Measurements from ENCODE around the gene ARHGAP11A.
"Not testable (repeated sequence)": the region's sequence is repeated elsewhere in the genome, so short reads cannot be mapped to it uniquely, and the experiment has no call there.

The ARHGAP11A gene

DNA sequence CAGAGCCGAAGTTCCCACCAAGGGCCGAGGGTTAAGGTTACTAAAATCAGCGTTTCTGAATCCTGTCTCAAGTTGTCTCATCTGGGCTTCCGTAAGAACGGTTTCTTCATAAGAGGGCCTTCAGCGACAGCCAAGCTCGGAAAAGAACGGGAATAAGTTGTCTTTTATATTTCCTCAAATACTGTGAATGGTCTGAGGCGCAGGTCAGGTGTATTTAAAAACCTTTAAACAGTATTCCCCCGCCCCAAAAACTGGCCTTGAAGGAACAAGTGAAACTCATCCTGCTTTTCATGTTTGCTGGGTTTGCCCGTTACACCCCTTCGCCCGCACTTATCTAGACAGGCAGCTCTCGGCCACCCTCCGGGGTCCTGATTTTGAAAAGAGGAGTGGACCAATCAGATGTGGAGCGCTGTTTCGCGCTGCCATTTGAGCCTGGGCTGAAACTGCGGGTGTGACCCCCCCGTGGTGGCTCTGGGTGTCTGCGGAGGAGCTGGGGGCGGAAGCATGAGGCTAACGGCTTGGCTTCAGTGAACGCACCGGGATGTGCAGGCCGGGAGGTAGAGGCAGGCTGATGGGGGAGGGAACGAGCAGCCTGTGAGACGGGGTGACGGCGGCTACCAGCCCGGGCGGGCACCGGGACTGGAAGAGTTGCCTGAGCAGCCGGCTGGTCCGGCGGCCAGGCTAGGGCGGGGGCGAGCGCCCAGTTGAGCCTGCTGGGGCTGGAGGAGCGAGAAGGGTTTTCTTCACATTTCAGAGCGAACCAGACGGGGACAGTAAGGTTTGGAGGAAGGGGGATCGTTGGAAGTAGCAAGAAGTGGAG lies at the start of gene ARHGAP11A:
Gene ARHGAP11A (plus strand): TSS at position 454 of the 820 bp plus-strand sequence. CDS start 708 bp downstream, outside the sequence.
- H3K4me3 ChIP-seq (replicated peaks; ENCODE audit: low read depth, low read length) = peak within 1 kb of the TSS; percentile 64
- peak; percentile 86 for DNase-seq (ENCODE audit: extremely low read depth, low read depth)

DNA sequence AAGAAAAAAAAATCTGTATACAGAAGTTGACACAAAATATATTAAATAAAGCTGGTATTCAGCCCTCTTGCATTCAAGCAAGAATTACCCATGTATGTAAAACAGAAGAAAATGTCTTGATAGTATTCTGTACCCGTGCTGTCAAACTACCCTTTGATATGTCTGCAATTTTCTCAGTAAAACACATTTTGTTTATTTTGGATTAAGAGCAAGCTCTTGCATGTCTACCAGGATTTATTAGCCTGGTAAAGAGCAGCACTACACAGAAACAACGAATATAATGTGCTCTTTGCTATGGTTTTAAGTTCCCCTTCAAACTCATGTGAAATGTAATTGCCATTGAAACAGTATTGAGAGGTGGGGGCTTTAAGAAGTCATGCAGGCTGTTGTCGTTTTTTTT lies 46.3 kb upstream of the ARHGAP11A start:
- not testable (repeated sequence) for DNase-seq (ENCODE audit: extremely low read depth, low read depth); H3K4me3 ChIP-seq (replicated peaks; ENCODE audit: low read depth, low read length)

DNA sequence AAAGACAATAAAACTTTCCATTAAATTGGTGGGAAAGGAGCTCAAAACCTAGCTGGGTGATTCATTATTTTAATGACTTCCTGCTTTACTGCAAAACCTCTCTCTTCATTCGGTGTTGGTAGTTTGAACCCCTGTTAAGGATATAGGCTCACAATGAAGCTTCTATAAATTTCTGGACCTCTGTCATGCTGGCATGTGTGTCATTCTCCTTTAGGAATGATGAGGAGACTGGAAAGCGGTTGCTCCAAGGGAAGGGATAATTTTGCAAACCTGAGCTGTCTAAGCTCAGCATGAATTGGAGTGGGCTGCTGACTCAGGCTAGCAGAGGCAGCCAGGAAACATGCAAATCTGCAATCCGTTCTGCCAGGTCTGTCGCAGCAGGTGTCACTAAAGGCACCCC lies 36.8 kb upstream of the ARHGAP11A start:
- not testable (repeated sequence) for DNase-seq (ENCODE audit: extremely low read depth, low read depth); H3K4me3 ChIP-seq (replicated peaks; ENCODE audit: low read depth, low read length)

- not testable (repeated sequence) for DNase-seq (ENCODE audit: extremely low read depth, low read depth); H3K4me3 ChIP-seq (replicated peaks; ENCODE audit: low read depth, low read length)
Measured at GRCh38 chr15:32585844-32586243, 29.5 kb upstream of the ARHGAP11A start.

GRCh38 chr15:32593151-32593550 lies 22.2 kb upstream of the ARHGAP11A start, which contains the start of gene GOLGA8N:
TSS of gene GOLGA8N (plus strand) at chr15:32593456.
- not testable (repeated sequence) for DNase-seq (ENCODE audit: extremely low read depth, low read depth); H3K4me3 ChIP-seq (replicated peaks; ENCODE audit: low read depth, low read length)

- not testable (repeated sequence) for H3K4me3 ChIP-seq (replicated peaks; ENCODE audit: low read depth, low read length); DNase-seq (ENCODE audit: extremely low read depth, low read depth)
Measured at GRCh38 chr15:32609518-32609917, 5.8 kb upstream of the ARHGAP11A start.

DNA sequence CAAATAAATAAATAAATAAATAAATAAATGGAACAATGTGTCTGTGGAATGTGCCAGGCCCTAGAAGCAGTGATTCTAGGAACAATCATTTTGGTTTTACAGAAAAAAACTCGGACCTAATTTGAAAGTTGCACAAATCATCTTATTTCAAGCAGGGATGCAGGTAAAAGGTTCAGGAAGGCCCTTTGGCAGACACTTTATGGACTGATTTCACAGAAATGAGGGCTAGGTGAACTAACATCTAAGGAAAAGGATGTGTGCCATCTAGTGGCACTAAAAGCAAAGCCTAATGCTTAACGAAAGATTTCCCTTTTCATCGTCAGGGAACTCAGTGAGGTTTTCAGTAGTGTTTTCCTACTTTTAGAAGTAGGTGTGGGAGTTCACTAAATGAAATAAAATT lies 4.6 kb upstream of the ARHGAP11A start:
- not testable (repeated sequence) for H3K4me3 ChIP-seq (replicated peaks; ENCODE audit: low read depth, low read length); DNase-seq (ENCODE audit: extremely low read depth, low read depth)

- DNase-seq (ENCODE audit: extremely low read depth, low read depth) = not testable (repeated sequence)
- peak overlapping the region; percentile 64 for H3K4me3 ChIP-seq (replicated peaks; ENCODE audit: low read depth, low read length)
Measured at GRCh38 chr15:32614712-32615050, 623 bp upstream of the ARHGAP11A start.

GRCh38 chr15:32615871-32616426 lies 645 bp downstream of the ARHGAP11A start:
- not testable (repeated sequence) for DNase-seq (ENCODE audit: extremely low read depth, low read depth)
- H3K4me3 ChIP-seq (replicated peaks; ENCODE audit: low read depth, low read length) = peak overlapping the region; percentile 64

- DNase-seq (ENCODE audit: extremely low read depth, low read depth) = no peak
- no peak overlapping the region for H3K4me3 ChIP-seq (replicated peaks; ENCODE audit: low read depth, low read length)
- TF ChIP-seq, protein P1, sequence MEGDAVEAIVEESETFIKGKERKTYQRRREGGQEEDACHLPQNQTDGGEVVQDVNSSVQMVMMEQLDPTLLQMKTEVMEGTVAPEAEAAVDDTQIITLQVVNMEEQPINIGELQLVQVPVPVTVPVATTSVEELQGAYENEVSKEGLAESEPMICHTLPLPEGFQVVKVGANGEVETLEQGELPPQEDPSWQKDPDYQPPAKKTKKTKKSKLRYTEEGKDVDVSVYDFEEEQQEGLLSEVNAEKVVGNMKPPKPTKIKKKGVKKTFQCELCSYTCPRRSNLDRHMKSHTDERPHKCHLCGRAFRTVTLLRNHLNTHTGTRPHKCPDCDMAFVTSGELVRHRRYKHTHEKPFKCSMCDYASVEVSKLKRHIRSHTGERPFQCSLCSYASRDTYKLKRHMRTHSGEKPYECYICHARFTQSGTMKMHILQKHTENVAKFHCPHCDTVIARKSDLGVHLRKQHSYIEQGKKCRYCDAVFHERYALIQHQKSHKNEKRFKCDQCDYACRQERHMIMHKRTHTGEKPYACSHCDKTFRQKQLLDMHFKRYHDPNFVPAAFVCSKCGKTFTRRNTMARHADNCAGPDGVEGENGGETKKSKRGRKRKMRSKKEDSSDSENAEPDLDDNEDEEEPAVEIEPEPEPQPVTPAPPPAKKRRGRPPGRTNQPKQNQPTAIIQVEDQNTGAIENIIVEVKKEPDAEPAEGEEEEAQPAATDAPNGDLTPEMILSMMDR (IDR thresholded peaks at IDR 0.05; ENCODE audit: low read depth, low read length, missing control alignments) = no peak
Measured at GRCh38 chr15:32636410-32636809, 21.1 kb downstream of the ARHGAP11A start.

GRCh38 chr15:32636908-32637567 lies 21.7 kb downstream of the ARHGAP11A start:
- no peak overlapping the region for H3K4me3 ChIP-seq (replicated peaks; ENCODE audit: low read depth, low read length)
- no peak for DNase-seq (ENCODE audit: extremely low read depth, low read depth)
- TF ChIP-seq, protein P1 (IDR thresholded peaks at IDR 0.05; ENCODE audit: low read depth, low read length, missing control alignments) = no peak
